Measurements from ENCODE around the gene DCAF17. TPM values are rescaled to one million over a fixed set of nuclear protein-coding genes. Genes with fewer than 3 reads are reported as not detected.
"Not testable (repeated sequence)": the region's sequence is repeated elsewhere in the genome, so short reads cannot be mapped to it uniquely, and the experiment has no call there.

Gene DCAF17
- total RNA-seq, 1 donor from 2014 or later, result 18.2 TPM

DNA sequence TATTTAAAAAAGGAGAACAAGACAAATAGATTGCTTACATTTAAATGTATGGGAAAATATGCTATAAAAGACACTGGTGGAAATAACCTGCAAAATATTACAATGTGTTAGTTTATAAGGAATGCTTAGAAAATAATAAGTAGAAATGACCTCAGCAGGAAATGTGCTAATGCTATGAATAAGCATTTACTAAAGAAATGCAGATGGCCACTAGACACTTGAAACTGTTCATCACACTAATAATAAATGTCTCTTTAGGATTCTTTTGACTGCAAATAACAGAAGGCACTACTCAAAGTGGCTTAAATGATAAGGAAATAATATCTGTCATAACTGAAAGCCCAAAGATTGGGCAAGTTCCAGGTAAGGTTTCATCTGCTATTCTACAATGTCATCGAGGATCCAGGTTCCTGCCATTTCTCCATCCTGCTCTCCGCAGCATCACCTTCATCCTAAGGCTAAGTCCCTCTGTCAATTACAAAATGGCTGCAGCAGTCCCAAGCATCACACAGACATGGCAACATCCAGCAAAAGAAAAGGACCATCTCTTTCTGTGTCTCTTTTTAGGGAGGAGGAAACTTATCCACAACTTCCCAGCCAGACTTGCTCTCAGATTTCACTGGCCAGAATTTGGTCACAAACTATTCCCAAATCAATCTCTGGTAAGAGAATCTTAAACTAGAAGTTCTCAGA, 22.1 kb upstream of the DCAF17 start:
- no peaks in the 10 kb centered on the region for H3K36me3 ChIP-seq (ENCODE audit: control insufficient read depth, insufficient read depth, low read length)
- peak; percentile 66 for DNase-seq (ENCODE audit: low read depth)
- H3K4me3 ChIP-seq (ENCODE audit: low read depth, low read length), result no peak overlapping the region
- no peak for FAIRE-seq
- no peaks in the 10 kb centered on the region for H3K27me3 ChIP-seq (ENCODE audit: control insufficient read depth, insufficient read depth, low read length)
- TF ChIP-seq, protein P1, sequence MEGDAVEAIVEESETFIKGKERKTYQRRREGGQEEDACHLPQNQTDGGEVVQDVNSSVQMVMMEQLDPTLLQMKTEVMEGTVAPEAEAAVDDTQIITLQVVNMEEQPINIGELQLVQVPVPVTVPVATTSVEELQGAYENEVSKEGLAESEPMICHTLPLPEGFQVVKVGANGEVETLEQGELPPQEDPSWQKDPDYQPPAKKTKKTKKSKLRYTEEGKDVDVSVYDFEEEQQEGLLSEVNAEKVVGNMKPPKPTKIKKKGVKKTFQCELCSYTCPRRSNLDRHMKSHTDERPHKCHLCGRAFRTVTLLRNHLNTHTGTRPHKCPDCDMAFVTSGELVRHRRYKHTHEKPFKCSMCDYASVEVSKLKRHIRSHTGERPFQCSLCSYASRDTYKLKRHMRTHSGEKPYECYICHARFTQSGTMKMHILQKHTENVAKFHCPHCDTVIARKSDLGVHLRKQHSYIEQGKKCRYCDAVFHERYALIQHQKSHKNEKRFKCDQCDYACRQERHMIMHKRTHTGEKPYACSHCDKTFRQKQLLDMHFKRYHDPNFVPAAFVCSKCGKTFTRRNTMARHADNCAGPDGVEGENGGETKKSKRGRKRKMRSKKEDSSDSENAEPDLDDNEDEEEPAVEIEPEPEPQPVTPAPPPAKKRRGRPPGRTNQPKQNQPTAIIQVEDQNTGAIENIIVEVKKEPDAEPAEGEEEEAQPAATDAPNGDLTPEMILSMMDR (IDR thresholded peaks at IDR 0.05; ENCODE audit: insufficient read depth, low read length, severe bottlenecking), result no peak

DNA sequence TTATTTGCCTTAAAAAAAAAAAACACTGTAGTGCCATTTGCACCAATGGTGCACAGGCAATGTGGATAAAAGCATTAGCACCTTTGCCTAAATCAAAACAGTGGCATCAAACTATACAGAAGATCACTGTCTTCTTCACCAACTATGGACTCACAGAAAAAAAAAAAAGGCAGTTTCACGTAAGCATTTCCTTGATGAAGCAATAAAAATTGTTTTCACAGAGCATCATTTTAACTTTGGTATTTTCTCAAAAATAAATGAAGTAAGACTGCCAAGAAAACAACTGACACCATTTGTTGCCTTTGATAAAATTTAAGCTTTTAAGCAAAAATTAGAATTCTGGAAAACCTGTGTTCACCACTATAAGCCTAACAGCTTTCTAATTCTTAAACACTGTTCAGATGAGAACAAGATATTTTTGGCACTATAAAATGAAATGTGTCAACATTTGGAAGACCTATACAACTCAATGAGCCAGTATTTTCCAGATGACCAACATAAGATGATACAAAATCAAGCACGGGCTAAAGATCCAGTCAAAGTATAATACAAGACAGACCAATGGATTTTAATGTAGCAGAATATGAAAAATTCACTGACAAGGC, 21.4 kb upstream of the DCAF17 start:
- H3K36me3 ChIP-seq (ENCODE audit: control insufficient read depth, insufficient read depth, low read length), result no peaks in the 10 kb centered on the region
- FAIRE-seq (no peak), DNase-seq (ENCODE audit: low read depth) (no peak)
- no peak overlapping the region for H3K4me3 ChIP-seq (ENCODE audit: low read depth, low read length)
- TF ChIP-seq, protein P1 (IDR thresholded peaks at IDR 0.05; ENCODE audit: insufficient read depth, low read length, severe bottlenecking), result no peak
- H3K27me3 ChIP-seq (ENCODE audit: control insufficient read depth, insufficient read depth, low read length), result no peaks in the 10 kb centered on the region

DNA sequence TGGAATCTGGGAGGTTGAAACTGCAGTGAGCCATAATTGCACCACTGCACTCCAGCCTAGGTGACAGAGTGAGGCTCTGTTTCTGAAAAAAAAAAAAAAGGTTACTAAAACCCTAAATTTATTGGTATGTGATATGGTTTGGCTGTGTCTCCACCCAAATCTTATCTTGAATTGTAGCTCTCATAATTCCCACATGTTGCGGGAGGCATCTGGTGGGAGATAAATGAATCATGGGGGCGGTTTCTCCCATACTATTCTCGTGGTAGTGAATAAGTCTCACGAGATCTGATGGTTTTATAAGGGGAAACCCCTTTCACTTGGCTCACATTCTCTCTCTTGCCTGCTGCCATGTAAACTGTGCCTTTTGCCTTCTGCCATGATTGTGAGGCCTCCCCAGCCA, 19.4 kb upstream of the DCAF17 start:
- not testable (repeated sequence) for H3K36me3 ChIP-seq (ENCODE audit: control insufficient read depth, insufficient read depth, low read length); H3K27me3 ChIP-seq (ENCODE audit: control insufficient read depth, insufficient read depth, low read length); DNase-seq (ENCODE audit: low read depth); FAIRE-seq; H3K4me3 ChIP-seq (ENCODE audit: low read depth, low read length)

DNA sequence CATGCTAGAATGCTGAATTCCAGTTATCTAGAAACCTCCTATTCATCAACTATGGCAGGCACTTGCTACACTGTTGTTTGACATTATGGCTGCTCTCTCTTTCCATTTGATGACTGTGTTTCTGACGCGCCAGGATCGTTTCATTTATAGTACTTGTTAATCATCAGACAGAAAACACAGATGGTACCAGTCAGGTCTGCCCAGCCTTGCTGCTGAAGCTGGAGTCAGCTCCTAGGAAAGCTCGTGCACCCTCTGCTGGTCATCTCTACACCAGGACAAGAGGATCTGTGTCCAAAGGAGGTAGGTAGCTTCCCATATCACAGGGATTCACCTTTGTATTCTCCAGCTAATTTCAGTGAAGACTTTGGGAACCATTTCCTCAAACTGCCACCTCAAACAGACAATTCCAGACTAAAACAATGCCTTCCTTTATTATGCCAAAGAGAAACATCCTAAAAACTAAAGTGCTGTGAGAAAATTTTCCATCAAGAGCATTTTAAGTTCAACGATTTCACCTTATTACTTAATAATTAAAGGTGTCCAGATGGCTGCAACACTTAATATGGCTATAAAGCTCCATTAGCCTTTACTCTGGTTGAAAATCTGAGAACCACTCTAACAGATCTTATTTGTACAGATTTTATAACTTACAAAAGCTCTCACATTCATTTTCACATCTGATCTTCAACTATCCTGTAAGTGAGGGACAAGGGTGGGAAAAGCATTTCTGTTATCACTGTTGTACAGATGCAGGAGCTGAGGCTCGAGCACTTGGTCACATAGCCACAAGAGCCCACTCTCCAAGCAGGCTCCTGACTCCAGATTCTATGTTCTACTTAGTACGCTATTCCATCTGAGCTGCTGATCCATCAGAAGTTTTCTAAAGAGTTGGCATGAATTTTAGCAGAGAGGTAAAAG, 17.8 kb upstream of the DCAF17 start:
- TF ChIP-seq, protein P1 (IDR thresholded peaks at IDR 0.05; ENCODE audit: insufficient read depth, low read length, severe bottlenecking), result peak; percentile 82
- peak; percentile 95 for DNase-seq (ENCODE audit: low read depth)
- no peaks in the 10 kb centered on the region for H3K36me3 ChIP-seq (ENCODE audit: control insufficient read depth, insufficient read depth, low read length)
- FAIRE-seq, result peak; percentile 84
- no peak overlapping the region for H3K4me3 ChIP-seq (ENCODE audit: low read depth, low read length)
- no peaks in the 10 kb centered on the region for H3K27me3 ChIP-seq (ENCODE audit: control insufficient read depth, insufficient read depth, low read length)

DNA sequence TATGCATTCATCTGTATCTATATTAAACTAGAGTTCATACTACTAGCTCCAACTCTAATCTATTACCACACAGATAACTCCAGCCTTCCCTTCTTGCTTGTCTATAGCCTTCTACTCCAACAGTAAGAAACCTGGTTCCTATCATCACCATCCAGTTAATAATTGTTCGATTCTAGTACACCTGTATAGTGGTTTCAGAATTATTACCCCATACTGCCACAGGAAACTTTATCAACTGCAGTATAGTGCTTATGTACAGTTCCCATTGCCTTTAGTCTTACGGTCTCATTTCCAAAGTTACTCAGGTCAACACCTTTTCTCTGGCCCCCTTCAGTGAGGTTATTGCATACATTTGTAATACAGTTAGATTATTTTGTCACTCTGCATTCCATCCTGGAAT, 14.7 kb upstream of the DCAF17 start:
- no peaks in the 10 kb centered on the region for H3K27me3 ChIP-seq (ENCODE audit: control insufficient read depth, insufficient read depth, low read length)
- no peak overlapping the region for H3K4me3 ChIP-seq (ENCODE audit: low read depth, low read length)
- peaks cover 1% of the 10 kb centered on the region for H3K36me3 ChIP-seq (ENCODE audit: control insufficient read depth, insufficient read depth, low read length)
- TF ChIP-seq, protein P1 (IDR thresholded peaks at IDR 0.05; ENCODE audit: insufficient read depth, low read length, severe bottlenecking), result no peak
- DNase-seq (ENCODE audit: low read depth) (no peak), FAIRE-seq (no peak)
